ENCODE measurements around the gene REV3L. TPM values are rescaled to one million over a fixed set of nuclear protein-coding genes. Genes with fewer than 3 reads are reported as not detected.

The REV3L gene
- total and polyA plus RNA-seq, 2 donors (not counting 3 experiments of a cell fraction or from before 2014, with no cell fraction given): 6.0 to 22.7 TPM

GRCh38 chr6:111490067-111490466 lies 7.0 kb upstream of the REV3L start:
- no peak overlapping the region for H3K9ac ChIP-seq (replicated peaks; ENCODE audit: extremely low read depth, insufficient read depth, low read length)
- no peak overlapping the region for H3K4me3 ChIP-seq (replicated peaks in 1 of 3; ENCODE audit: insufficient read depth in 1 of 3, low read depth in 1 of 3, low read length in 3 of 3)
- H3K79me2 ChIP-seq (ENCODE audit: control insufficient read depth, insufficient read depth, low read length): peaks cover 11% of the 10 kb centered on the region
- intact Hi-C loops (cut with micrococcal nuclease): no loop called here
- H3K9me1 ChIP-seq (replicated peaks; ENCODE audit: control insufficient read depth, extremely low read depth, insufficient read depth, low read length): no peaks in the 10 kb centered on the region
- no peak overlapping the region for H2AFZ ChIP-seq (ENCODE audit: low read depth, low read length)
- FAIRE-seq (no peak), DNase-seq (ENCODE audit: low read depth, low spot score) (no peak)
- H3K9me3 ChIP-seq (replicated peaks; ENCODE audit: control insufficient read depth, insufficient read depth, low read length): no peaks in the 10 kb centered on the region
- H3K4me2 ChIP-seq (ENCODE audit: insufficient read depth, low read length): no peak overlapping the region
- H4K20me1 ChIP-seq (replicated peaks; ENCODE audit: control insufficient read depth, extremely low read depth, insufficient read depth, low read length): no peaks in the 10 kb centered on the region
- no peaks in the 10 kb centered on the region for H3K27me3 ChIP-seq (ENCODE audit: control insufficient read depth in 2 of 2, insufficient read depth in 2 of 2, low read length in 2 of 2)
- no peak overlapping the region for H3K27ac ChIP-seq (ENCODE audit: insufficient read depth, low read depth, low read length)
- H3K36me3 ChIP-seq (ENCODE audit: control insufficient read depth in 2 of 2, extremely low read depth in 1 of 2, insufficient read depth in 2 of 2, low read length in 2 of 2): no peaks in the 10 kb centered on the region
- POLR2A ChIA-PET: no interaction called here
- H3K4me1 ChIP-seq (ENCODE audit: control insufficient read depth, extremely low read depth, insufficient read depth, low read length): peaks cover 7% of the 10 kb centered on the region
- TF ChIP-seq GATA2 (IDR thresholded peaks at IDR 0.05; ENCODE audit: insufficient read depth, insufficient read length, low read depth, low read length): no peak
- TF ChIP-seq EZH2 (IDR thresholded peaks at IDR 0.05; ENCODE audit: borderline replicate concordance, low read depth, low read length, severe bottlenecking): no peak
- TF ChIP-seq FOS (IDR thresholded peaks at IDR 0.05; ENCODE audit: borderline replicate concordance, insufficient read depth, low read length): no peak
- TF ChIP-seq JUN (IDR thresholded peaks at IDR 0.05; ENCODE audit: borderline replicate concordance, insufficient read depth, insufficient read length, low read depth): no peak
- no peak for TF ChIP-seq POLR2AphosphoS5 (IDR thresholded peaks at IDR 0.05; ENCODE audit: insufficient read depth, low read depth, low read length)
- no peak for TF ChIP-seq MYC (IDR thresholded peaks at IDR 0.05; ENCODE audit: low read depth, low read length)
- TF ChIP-seq MAX (IDR thresholded peaks at IDR 0.05; ENCODE audit: insufficient read depth, insufficient read length): no peak
- dilution Hi-C loops (cut with MboI; ENCODE audit: extremely low pct_ligation_motif_present, low sequenced_read_pairs): no loop called here
- CTCF ChIA-PET: interaction anchor here (0.7 to 1.4 kb wide), 3 partner anchors 11 to 124 kb away, joined by 3 to 4 read pairs (median 3); no protein-coding TSS in a partner anchor
- no TSS peak for BruUV-seq (replicated peaks)

GRCh38 chr6:111487661-111488060 lies 4.6 kb upstream of the REV3L start:
- no peak overlapping the region for H3K27ac ChIP-seq (ENCODE audit: insufficient read depth, low read depth, low read length)
- dilution Hi-C loops (cut with MboI; ENCODE audit: extremely low pct_ligation_motif_present, low sequenced_read_pairs): no loop called here

More at GRCh38 chr6:111487661-111488060, 4.6 kb upstream of the REV3L start:
- Histone ChIP-seq H3K9me1 (replicated peaks; ENCODE audit: control insufficient read depth, extremely low read depth, insufficient read depth, low read length) (no peaks in the 10 kb centered on the region), H2AFZ (ENCODE audit: low read depth, low read length) (no peak overlapping the region), H3K36me3 (ENCODE audit: control insufficient read depth in 2 of 2, extremely low read depth in 1 of 2, insufficient read depth in 2 of 2, low read length in 2 of 2) (no peaks in the 10 kb centered on the region), H4K20me1 (replicated peaks; ENCODE audit: control insufficient read depth, extremely low read depth, insufficient read depth, low read length) (no peaks in the 10 kb centered on the region), H3K4me2 (ENCODE audit: insufficient read depth, low read length) (no peak overlapping the region), H3K9me3 (replicated peaks; ENCODE audit: control insufficient read depth, insufficient read depth, low read length) (no peaks in the 10 kb centered on the region), H3K27me3 (ENCODE audit: control insufficient read depth in 2 of 2, insufficient read depth in 2 of 2, low read length in 2 of 2) (no peaks in the 10 kb centered on the region), H3K4me1 (ENCODE audit: control insufficient read depth, extremely low read depth, insufficient read depth, low read length) (peaks cover 12% of the 10 kb centered on the region), H3K9ac (replicated peaks; ENCODE audit: extremely low read depth, insufficient read depth, low read length) (no peak overlapping the region), H3K4me3 (replicated peaks in 1 of 3; ENCODE audit: insufficient read depth in 1 of 3, low read depth in 1 of 3, low read length in 3 of 3) (no peak overlapping the region), H3K79me2 (ENCODE audit: control insufficient read depth, insufficient read depth, low read length) (peaks cover 19% of the 10 kb centered on the region)
- DNase-seq (ENCODE audit: low read depth, low spot score) (no peak), FAIRE-seq (no peak)
- ChIA-PET CTCF (interaction anchor here (1.2 to 1.3 kb wide), 2 partner anchors 22 to 155 kb away, joined by 4 read pairs; no protein-coding TSS in a partner anchor), POLR2A (no interaction called here)
- BruUV-seq (replicated peaks): no TSS peak
- intact Hi-C loops (cut with micrococcal nuclease): no loop called here
- TF ChIP-seq POLR2AphosphoS5 (IDR thresholded peaks at IDR 0.05; ENCODE audit: insufficient read depth, low read depth, low read length): no peak
- TF ChIP-seq MAX (IDR thresholded peaks at IDR 0.05; ENCODE audit: insufficient read depth, insufficient read length): no peak
- no peak for TF ChIP-seq EZH2 (IDR thresholded peaks at IDR 0.05; ENCODE audit: borderline replicate concordance, low read depth, low read length, severe bottlenecking)
- TF ChIP-seq GATA2 (IDR thresholded peaks at IDR 0.05; ENCODE audit: insufficient read depth, insufficient read length, low read depth, low read length): no peak
- no peak for TF ChIP-seq CTCF (IDR thresholded peaks at IDR 0.05; ENCODE audit: extremely low read depth in 1 of 2, insufficient read depth in 1 of 2, low read depth in 1 of 2, low read length in 2 of 2)
- no peak for TF ChIP-seq POLR2A (IDR thresholded peaks at IDR 0.05; ENCODE audit: low read depth, low read length)
- no peak for TF ChIP-seq JUN (IDR thresholded peaks at IDR 0.05; ENCODE audit: borderline replicate concordance, insufficient read depth, insufficient read length, low read depth)
- TF ChIP-seq MYC (IDR thresholded peaks at IDR 0.05; ENCODE audit: low read depth, low read length): no peak
- TF ChIP-seq FOS (IDR thresholded peaks at IDR 0.05; ENCODE audit: borderline replicate concordance, insufficient read depth, low read length): no peak

Measured in endothelial cell of umbilical vein (primary cell).